SK-N-SH treated with all-trans-retinoic acid at 6 μM for 48 hours (cell line): Measurements from ENCODE around the gene NSA2.
"Not testable (repeated sequence)": the region's sequence is repeated elsewhere in the genome, so short reads cannot be mapped to it uniquely, and the experiment has no call there.

Source experiments
- ATAC-seq: fragments of 200-7000 bp; cut with Tn5 transposase; 3 replicates; pipeline ENCODE4 v1.9.1; 2020; ENCODE audit warnings: mild to moderate bottlenecking, moderate library complexity
- ARNTL ChIP-seq: fragments of 450-650 bp; formaldehyde crosslinking; IDR thresholded peaks from 2 replicates; pipeline ENCODE4 v1.5.0; 2020; ENCODE audit warnings: low read depth, mild to moderate bottlenecking, moderate library complexity, borderline replicate concordance
- CSRNP3 ChIP-seq: fragments of 250-450 bp; sonication (Bioruptor Pico); IDR thresholded peaks from 2 replicates; pipeline ENCODE4 v1.5.1; 2021; ENCODE audit warnings: mild to moderate bottlenecking, moderate library complexity
- ISL1 ChIP-seq: fragments of 250-450 bp; sonication (Bioruptor Pico); IDR thresholded peaks from 2 replicates; pipeline ENCODE4 v2.1.2; 2022; ENCODE audit warnings: mild to moderate bottlenecking, moderate library complexity
- OSR1 ChIP-seq: fragments of 250-450 bp; sonication (Bioruptor Pico); IDR thresholded peaks from 2 replicates; pipeline ENCODE4 v1.8.0; 2022; ENCODE audit warnings: moderate library complexity, mild to moderate bottlenecking, inconsistent platforms
- PPARA ChIP-seq: fragments of 250-450 bp; sonication (Bioruptor Pico); IDR thresholded peaks from 2 replicates; pipeline ENCODE4 v1.5.0; 2020; ENCODE audit warnings: mild to moderate bottlenecking, borderline replicate concordance
- RARB ChIP-seq: fragments of 250-450 bp; sonication (Bioruptor Pico); IDR thresholded peaks from 2 replicates; pipeline ENCODE4 v1.8.0; 2021; ENCODE audit warnings: mild to moderate bottlenecking, moderate library complexity
- TCF4 ChIP-seq: fragments of 250-450 bp; sonication (Bioruptor Pico); IDR thresholded peaks from 2 replicates; pipeline ENCODE4 v1.8.0; 2021; ENCODE audit warnings: mild to moderate bottlenecking, moderate library complexity, borderline replicate concordance
- TSHZ2 ChIP-seq: fragments of 250-450 bp; sonication (Bioruptor Pico); IDR thresholded peaks from 2 replicates; pipeline ENCODE4 v1.5.0; 2020; ENCODE audit warnings: mild to moderate bottlenecking, moderate library complexity
- ZC3H10 ChIP-seq: fragments of 250-450 bp; sonication (Bioruptor Pico); IDR thresholded peaks from 2 replicates; pipeline ENCODE4 v1.5.1; 2021; ENCODE audit warnings: mild to moderate bottlenecking, moderate library complexity
- ZFP30 ChIP-seq: fragments of 450-650 bp; formaldehyde crosslinking; IDR thresholded peaks from 2 replicates; pipeline ENCODE4 v1.5.0; 2022; ENCODE audit warnings: mild to moderate bottlenecking, moderate library complexity
- ZNF70 ChIP-seq: fragments of 450-650 bp; formaldehyde crosslinking; IDR thresholded peaks from 2 replicates; pipeline ENCODE4 v1.5.0; 2020; ENCODE audit warnings: mild to moderate bottlenecking, moderate library complexity
- ZNF8 ChIP-seq: fragments of 450-650 bp; formaldehyde crosslinking; IDR thresholded peaks from 2 replicates; pipeline ENCODE4 v1.5.0; 2020; ENCODE audit warnings: mild to moderate bottlenecking, moderate library complexity
- TF ChIP-seq, protein P1 (sequence below): fragments of 250-450 bp; sonication (Bioruptor Pico); IDR thresholded peaks from 2 replicates; pipeline ENCODE4 v1.8.0; 2021; ENCODE audit warnings: low read depth, mild to moderate bottlenecking, moderate library complexity, borderline replicate concordance
- TF ChIP-seq, protein P2 (sequence below): fragments of 250-450 bp; sonication (Bioruptor Pico); IDR thresholded peaks from 2 replicates; pipeline ENCODE4 v1.5.1; 2020; ENCODE audit warnings: low read depth, mild to moderate bottlenecking, moderate library complexity

The NSA2 gene

GRCh38 chr5:74778609-74779008 lies 11.6 kb downstream of the NSA2 start:
- ATAC-seq = no peak
- TF ChIP-seq, protein P1, sequence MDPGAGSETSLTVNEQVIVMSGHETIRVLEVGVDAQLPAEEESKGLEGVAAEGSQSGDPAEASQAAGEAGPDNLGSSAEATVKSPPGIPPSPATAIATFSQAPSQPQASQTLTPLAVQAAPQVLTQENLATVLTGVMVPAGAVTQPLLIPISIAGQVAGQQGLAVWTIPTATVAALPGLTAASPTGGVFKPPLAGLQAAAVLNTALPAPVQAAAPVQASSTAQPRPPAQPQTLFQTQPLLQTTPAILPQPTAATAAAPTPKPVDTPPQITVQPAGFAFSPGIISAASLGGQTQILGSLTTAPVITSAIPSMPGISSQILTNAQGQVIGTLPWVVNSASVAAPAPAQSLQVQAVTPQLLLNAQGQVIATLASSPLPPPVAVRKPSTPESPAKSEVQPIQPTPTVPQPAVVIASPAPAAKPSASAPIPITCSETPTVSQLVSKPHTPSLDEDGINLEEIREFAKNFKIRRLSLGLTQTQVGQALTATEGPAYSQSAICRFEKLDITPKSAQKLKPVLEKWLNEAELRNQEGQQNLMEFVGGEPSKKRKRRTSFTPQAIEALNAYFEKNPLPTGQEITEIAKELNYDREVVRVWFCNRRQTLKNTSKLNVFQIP (CRISPR knock-in tag) = no peak
- TF ChIP-seq ARNTL = no peak
- TF ChIP-seq RARB (CRISPR knock-in tag) = no peak
- TF ChIP-seq ZFP30 (CRISPR knock-in tag) = no peak
- no peak for TF ChIP-seq TSHZ2 (CRISPR knock-in tag)
- no peak for TF ChIP-seq ISL1 (CRISPR knock-in tag)
- no peak for TF ChIP-seq TCF4 (CRISPR knock-in tag)

DNA sequence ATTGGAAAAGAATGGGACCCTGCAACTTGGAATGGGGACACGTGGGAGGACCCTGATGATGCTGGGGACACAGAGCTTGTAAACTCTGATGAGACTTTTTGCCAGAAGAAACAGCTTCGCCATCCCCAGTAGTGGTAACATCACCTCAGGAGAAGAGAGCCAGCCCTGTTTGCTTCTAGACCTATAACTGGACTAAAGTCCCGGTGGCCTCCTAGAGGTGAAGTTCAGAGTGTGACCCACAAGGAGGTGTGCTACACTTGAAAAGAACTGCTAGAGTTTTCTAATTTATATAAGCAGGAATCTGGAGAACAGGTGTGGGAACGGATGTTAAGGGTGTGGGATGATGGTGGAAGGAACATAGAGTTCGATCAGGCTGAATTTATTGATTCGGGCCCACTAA lies 19.8 kb downstream of the NSA2 start:
- TF ChIP-seq OSR1 = no peak
- no peak for TF ChIP-seq ZNF8
- no peak for TF ChIP-seq PPARA (CRISPR knock-in tag)
- TF ChIP-seq, protein P2, sequence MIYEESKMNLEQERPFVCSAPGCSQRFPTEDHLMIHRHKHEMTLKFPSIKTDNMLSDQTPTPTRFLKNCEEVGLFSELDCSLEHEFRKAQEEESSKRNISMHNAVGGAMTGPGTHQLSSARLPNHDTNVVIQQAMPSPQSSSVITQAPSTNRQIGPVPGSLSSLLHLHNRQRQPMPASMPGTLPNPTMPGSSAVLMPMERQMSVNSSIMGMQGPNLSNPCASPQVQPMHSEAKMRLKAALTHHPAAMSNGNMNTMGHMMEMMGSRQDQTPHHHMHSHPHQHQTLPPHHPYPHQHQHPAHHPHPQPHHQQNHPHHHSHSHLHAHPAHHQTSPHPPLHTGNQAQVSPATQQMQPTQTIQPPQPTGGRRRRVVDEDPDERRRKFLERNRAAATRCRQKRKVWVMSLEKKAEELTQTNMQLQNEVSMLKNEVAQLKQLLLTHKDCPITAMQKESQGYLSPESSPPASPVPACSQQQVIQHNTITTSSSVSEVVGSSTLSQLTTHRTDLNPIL (CRISPR knock-in tag) = no peak
- no peak for TF ChIP-seq TCF4 (CRISPR knock-in tag)
- TF ChIP-seq TSHZ2 (CRISPR knock-in tag) = no peak
- TF ChIP-seq ZC3H10 (CRISPR knock-in tag) = no peak
- TF ChIP-seq ARNTL = no peak
- no peak for TF ChIP-seq ZNF70
- TF ChIP-seq CSRNP3 = no peak
- TF ChIP-seq, all 23 proteins: peak for 0
- no peak for ATAC-seq

- TF ChIP-seq ZNF8 (no peak), ISL1 (CRISPR knock-in tag) (no peak), ZNF70 (no peak)
- ATAC-seq = no peak
These were observed 20.4 kb downstream of the NSA2 start for GRCh38 chr5:74787424-74787823.

DNA sequence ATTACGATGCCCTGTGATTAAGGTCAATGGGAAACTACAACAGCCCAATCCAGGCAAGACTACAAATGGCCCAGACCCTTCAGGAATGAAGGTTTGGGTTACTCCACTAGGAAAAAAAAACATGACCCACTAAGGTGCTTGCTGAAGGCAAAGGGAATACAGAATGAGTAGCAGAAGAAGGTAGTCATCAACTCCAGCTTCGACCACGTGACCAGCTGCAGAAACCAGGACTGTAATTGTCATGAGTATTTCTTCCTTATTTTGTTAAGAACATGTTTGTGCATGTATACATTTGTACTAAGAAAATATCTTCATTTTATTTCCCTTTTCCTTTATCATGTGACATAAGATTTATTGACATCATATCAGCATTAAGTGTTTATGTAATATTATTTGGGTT lies 24.6 kb downstream of the NSA2 start:
- ATAC-seq = not testable (repeated sequence)

DNA sequence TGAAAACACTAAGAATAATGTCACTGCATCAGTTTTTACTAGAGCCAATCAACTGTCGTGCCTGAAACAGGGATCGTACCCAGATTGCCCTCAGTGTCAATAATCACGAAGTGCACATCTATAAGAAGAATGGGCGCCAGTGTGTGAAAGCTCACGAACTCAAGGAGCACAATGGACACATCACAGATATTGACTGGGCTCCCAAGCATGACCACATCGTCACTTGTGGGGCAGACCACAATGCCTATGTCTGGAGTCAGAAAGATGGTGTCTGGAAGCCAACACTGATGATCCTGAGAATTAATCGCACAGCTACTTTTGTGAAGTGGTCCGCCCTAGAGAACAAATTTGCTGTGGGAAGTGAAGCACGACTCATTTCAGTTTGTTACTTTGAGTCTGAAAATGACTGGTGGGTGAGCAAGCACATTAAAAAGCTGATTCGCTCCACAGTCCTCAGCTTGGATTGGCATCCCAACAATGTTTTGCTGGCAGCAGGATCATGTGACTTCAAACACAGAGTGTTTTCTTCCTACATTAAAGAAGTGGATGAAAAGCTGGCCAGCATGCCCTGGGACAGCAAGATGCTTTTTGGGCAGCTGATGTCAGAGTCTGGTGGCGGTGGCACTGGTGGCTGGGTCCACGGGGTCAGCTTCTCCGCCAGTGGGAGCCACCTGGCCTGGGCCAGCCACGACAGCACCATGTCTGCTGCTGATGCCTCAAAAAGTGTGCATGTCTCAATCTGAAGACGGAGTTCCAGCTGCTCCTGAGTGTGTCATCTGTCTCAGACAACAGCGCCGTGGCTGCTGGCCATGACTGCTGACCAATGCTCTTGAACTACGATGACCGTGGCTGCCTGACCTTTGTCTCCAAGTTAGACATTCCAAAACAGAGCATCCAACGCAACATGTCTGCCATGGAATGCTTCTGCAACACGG lies 32.2 kb downstream of the NSA2 start:
- TF ChIP-seq ISL1 (CRISPR knock-in tag) = no peak
- no peak; the same call in 2 of the 3 replicates for ATAC-seq
